ENCODE data around the gene M1AP.

- TF ChIP-seq, protein P1, sequence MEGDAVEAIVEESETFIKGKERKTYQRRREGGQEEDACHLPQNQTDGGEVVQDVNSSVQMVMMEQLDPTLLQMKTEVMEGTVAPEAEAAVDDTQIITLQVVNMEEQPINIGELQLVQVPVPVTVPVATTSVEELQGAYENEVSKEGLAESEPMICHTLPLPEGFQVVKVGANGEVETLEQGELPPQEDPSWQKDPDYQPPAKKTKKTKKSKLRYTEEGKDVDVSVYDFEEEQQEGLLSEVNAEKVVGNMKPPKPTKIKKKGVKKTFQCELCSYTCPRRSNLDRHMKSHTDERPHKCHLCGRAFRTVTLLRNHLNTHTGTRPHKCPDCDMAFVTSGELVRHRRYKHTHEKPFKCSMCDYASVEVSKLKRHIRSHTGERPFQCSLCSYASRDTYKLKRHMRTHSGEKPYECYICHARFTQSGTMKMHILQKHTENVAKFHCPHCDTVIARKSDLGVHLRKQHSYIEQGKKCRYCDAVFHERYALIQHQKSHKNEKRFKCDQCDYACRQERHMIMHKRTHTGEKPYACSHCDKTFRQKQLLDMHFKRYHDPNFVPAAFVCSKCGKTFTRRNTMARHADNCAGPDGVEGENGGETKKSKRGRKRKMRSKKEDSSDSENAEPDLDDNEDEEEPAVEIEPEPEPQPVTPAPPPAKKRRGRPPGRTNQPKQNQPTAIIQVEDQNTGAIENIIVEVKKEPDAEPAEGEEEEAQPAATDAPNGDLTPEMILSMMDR (IDR thresholded peaks at IDR 0.05), result no peak
- no peak for TF ChIP-seq ZFX (IDR thresholded peaks at IDR 0.05; ENCODE audit: borderline replicate concordance)
Measured at GRCh38 chr2:74562126-74562775, 85.9 kb downstream of the M1AP start.
